UCSD-AML1 (cell line): ENCODE results near the gene CLIP2.
A peak's percentile ranks its signal among the peaks of the same experiment; 100 is the strongest.
"Not testable (repeated sequence)": the region's sequence is repeated elsewhere in the genome, so short reads cannot be mapped to it uniquely, and the experiment has no call there.

ENCODE experiments used
- DNase-seq: peaks from one replicate; lab custom pipeline; 2025; ENCODE audit not compliant: unreplicated experiment; lab: John Stamatoyannopoulos, UW

Gene CLIP2

DNA sequence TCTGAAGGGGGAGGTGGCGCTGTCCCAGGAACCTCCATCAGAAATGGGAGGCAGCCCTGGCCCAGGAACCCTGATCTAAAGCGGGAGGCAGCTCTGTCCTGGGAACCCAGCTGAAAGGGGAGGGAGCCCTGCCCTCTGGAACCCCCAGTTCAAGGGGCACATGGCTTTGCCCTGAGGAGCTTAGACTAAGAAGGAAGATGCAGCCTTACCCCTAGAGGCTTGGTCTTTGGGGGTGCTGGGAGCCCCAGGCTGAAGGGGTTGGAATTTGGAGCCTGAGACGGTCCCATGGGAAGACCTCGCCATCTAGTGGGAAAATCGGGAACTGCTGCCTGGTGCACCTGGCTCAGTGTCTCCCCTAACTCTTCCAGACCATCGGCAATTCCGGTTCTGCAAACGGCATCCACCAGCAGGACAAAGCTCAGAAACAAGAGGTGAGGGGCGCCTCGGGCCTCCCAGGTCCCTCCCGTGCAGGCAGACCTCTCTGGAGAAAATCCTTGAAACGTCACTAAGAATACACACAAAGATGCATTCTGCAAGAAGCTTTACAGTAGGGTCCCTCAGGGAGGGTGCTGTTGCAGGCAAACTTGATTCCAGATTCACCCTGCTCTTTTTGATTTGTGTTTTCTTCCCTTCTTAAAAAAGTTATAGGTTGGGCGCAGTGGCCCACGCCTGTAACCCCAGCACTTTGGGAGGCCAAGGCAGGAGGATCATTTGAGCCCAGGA, 112.1 kb downstream of the CLIP2 start:
- peak; percentile 33 for DNase-seq

DNA sequence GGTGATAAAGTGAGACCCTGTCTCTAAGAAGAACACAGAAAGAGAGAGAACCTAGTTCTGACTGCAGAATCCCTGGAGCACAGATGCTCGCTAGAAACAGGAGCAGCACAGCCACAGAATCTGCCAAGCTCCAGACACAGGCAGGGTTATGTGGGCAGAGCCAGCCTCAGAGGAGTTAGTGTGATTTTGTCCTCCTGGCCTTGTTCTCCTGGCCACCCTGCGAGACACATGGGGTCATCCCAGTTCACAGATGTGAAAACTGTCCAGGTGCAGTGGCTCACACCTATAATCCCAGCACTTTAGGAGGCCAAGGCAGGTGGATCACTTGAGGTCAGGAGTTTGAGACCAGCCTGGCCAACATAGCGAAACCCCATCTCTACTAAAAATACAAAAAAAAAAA, 113.5 kb downstream of the CLIP2 start:
- DNase-seq = not testable (repeated sequence)

DNA sequence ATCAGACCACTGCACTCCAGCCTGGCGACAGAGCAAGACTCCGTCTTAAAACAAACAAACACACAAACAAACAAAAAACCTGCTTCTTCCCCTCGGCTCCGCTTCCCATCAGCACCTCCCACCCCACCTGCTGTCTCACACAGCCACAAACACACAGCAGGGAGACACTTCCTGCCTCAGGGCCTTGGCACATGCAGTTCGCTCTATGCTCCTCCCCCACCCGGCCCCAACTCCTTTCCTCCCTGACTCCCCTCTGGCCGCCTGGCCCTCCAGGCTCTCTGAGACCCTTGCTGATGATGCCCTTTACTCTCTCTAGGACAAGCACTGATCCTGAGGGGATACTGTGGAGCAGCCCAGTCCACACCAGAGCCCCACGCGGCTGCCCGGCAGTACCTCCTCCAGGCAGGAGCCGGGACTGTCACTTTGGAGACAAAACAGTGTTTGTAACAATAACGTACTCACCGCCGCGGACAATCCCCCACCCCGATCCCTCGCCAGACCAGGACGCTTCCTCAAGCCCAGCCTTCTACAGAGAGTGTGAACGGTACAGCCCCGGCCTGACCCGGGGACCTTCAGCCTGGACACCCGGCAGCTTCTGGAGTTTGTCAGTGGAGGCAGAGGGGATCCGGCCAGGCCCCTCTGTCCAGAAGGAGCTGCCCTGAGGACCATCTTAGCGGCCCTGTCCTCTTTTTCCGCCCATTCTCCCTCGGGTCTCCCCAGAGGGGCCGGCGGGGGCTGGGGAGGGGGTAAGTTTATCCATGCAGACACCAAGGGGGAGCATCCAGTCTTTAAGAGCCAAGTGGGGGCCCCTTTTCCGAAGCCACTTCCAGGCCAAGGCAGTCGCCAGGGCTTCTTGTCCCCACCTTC, 114.5 kb downstream of the CLIP2 start:
- no peak for DNase-seq

DNA sequence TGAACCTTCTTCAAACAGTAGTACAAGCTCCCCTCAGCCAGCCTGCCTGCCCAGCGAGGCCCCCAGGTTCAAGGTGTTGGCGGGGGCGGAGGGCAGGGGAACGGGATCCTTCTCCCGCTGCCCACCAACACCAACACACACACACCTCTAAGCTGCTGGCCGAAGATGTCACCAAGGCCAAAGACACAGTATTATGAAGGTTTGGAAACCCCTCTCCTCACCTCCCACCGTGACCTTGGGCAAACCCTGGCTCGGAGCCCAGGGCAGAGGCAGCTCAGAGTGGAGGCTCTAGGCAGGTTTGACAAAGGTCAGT, 115.1 kb downstream of the CLIP2 start:
- no peak for DNase-seq

DNA sequence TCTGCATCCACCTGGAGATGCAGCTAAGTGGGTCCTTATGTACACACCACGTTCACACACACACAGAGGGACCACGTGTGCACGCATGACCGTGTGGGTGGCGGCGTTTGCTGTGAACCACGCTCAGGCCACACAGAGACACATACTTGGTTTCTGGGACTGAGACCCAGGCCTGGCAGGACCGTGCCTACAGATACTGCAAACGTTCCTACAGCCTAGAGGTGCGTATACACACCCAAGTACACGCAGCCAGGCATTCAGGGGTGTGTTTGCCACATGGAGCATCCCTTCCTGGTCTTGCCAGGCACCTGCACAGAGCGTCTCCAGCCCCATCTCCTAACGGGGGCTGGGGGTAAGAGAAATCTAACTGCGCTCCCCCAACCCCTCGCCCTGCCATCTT, 115.5 kb downstream of the CLIP2 start:
- DNase-seq = no peak

DNA sequence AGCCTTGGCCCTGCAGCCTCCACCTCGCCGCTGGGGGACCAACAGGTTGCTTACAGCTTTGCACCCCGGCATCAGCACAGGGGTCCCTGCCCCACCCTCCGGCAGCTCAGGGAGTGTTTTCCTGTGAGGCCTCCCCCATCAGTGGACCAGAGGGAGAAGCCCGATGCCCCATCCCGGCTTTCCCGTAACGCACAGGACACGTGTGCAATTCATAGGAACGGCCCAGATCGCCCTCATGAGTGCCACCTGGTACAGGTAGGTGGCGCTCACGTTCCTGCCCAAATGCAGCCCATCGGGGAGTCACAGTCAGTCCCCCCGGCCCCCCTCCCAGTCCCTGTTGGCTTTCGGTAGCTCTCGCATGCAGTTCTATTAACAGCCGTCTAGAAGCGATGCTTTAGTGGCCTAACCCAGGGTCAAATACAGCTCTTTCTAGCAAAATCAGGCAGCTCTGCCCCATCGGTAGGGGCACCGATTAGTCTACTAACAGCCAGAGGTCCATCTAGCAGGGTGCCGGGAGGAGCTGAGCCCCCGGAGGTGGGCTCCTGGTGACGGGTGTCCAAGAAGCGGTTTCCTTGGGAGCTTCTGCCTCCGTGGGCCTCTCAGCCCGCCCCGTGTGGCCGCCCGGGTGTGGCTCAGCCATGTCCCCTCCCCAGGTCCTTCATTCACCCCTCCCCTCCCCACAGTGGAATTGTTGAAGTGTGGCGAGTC, 116.1 kb downstream of the CLIP2 start:
- no peak for DNase-seq

DNA sequence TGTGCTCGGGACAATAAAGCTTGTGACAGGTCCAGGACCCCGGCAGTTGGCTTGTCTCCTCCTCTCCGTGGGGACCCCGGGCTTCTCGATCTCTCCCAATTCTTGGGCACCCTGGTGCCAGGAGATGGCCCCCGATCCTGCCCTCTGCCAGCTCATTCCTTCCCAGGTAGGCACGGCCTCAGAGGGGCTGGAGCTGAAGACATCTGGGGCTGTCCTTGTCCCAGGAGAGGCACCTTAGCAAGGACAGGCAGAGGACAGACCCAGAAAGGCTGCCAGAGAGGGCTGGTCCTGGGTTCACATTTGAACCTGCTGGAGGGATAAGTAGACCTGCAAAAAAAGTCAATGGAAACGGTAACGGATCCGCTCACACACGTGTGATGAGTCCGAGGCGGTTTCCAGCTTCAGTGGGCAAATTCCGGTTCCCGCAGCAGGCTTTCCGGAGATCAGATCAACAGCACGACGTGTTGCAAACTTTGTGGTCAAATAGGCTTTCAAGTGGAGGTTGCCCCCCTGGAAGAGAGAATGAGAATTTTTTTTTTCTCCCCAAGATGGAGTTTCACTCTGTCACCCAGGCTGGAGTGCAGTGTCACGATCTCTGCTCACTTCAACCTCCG, 116.8 kb downstream of the CLIP2 start:
- no peak for DNase-seq

DNA sequence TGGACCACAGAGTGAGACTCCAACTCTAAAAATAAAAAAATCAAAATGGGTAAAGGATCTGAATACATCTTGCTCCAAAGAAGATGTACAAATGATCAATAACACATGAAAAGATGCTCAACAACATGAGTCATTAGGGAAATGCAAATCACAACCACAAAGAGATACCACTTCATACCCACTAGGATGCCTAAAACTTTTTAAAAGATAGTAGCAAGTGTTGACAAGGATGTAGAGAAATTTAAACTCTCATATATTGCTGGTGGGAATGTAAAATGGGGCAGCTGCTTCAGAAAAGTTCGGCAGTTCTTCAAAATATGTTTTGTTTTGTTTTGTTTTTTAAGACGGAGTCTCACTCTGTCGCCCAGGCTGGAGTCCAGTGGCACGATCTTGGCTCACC, 118.8 kb downstream of the CLIP2 start:
- DNase-seq = no peak

DNA sequence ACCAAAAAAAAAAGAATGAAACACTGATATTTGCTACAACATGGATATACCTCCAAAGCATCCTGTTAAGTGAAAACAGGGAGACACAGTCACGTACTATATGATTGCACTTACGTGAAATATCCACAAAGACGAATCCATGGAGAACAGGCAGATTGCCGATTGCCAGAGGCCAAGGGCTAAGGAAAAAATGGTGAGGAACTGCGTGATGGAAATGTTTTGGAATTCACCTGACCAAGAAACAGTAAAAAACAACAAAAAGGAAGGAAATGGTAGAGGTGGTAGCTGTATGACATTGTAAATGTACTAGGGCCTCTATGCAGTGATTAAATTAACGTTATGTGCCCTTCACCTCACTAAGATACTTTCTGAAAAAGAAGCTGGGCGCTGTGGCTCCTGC, 120.4 kb downstream of the CLIP2 start:
- no peak for DNase-seq

DNA sequence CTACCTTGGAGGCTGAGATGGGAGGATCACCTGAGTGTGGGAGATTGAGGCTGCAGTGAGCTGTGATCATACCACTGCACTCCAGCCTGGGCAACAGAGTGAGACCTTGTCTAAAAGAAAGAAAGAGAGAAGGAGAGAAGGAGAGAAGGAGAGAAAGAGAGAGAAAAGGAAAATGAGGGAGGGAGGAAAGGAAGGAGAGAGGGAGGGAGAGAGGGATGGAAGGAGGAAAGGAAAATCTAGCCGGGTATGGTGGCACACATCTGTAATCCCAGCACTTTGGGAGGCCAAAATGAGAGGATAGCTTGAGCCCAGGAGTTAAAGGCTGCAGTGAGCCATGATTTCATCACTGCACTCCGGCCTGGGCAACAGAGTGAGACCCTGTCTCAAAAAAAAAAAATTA, 121.6 kb downstream of the CLIP2 start:
- no peak for DNase-seq

DNA sequence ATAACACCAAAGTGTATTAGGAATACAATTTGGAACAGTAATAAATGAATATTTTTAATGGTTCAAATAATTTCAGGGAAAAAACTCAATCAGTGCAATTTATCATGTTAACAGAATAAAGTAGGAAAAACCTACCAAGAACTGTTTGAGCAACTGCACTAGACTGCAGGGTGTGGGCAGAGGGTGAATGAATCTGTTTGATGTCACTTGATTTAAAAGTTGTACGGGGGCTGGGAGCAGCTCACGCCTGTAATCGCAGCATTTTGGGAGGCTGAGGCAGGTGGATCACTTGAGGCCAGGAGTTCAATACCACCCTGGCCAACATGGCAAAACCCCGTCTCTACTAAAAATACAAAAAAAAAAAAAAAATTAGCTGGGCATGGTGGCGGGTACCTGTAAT, 122.4 kb downstream of the CLIP2 start:
- DNase-seq = not testable (repeated sequence)

DNA sequence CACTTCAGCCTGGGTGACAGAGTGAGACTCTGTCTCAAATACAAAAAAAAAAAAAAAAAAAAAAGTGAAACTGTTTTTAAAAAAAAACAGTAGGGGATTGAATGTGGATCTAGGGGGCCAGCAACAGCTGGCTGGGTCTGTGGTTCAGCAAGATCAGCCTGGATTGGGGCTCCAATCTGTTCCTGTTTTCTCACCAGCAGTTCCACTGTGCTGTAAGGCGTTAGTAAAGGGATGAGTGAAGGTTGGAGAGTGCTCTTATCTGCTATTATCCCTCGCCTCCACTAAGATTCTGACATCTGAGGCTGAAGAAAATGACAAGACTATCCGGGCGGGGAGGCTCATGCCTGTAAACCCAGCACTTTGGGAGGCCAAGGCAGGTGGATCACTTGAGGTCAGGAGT, 122.8 kb downstream of the CLIP2 start:
- DNase-seq = no peak

DNA sequence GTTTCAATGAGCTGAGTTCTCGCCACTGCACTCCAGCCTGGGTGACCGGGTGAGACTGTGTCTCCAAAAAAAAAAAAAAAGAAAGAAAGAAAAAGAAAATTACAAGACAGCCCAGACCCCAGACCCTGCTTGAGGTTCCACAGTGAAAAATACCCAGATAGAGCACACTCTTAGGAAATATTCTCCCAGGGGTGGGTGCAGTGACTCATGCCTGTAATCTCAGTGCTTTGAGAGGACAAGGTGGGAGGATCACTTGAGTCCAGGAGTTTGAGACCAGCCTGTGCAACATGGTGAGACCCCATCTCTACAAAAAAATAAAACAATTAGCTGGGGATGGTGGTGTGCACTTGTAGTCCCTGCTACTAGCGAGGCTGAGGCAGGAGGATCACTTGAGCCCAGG, 123.4 kb downstream of the CLIP2 start:
- DNase-seq = no peak

DNA sequence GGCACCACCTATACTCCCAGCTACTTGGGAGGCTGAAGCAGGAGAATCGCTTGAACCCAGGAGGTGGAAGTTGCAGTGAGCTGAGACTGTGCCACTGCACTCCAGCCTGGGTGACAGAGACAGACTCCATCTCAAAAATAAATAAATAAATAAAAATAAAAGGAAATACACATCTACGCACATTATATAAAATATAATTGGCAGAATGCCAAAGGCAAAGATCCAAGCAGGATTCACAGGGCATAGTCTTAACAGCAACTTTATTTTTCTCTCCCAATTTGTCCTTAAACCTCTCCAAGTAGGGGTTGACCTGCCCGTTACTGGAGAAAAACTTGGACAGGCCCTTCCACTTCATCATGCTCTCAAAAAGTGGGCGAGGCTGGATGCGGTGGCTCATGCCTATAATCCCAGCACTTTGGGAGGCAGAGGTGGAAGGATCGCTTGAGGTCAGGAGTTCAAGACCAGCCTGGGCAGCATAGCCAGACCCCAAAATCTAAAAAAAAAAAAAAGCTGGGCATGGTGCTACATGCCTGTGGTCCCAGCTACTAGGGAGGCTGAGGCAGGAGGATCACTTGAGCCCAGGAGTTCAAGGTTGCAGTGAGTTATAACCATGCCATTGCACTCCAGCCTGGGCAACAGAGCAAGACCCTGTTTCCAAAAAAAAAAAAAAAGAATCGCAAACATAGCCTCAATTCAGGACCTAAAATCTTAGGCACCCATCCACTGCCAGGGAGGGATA, 125.6 kb downstream of the CLIP2 start:
- DNase-seq = not testable (repeated sequence)

DNA sequence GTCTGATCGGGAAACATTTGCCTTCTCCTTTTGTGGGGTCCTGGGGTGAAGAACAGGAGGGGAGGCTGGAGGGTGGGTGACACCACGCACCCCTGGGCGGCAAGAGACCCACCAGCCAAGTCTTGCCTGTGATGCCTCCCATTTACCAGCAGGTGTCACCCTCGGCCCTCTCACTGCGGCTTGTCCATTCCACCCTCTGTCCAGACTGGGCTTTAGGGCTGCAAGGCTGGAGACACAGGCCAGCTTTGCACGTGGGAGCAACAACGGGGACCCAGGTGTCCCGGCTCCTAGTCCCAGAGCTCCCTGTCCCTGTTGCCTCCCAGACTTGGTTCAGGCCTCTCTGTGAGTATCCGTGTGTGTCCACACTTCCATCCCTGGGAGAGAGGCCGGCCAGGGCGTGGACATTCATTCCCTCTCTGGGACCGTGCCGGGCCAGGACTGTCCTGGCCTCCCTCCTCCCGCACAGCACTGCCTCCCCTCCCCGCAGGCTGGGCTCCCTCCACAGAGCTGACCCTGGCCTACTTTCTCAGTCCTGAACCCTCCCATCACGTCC, 128.3 kb downstream of the CLIP2 start:
- DNase-seq = peak; percentile 24

DNA sequence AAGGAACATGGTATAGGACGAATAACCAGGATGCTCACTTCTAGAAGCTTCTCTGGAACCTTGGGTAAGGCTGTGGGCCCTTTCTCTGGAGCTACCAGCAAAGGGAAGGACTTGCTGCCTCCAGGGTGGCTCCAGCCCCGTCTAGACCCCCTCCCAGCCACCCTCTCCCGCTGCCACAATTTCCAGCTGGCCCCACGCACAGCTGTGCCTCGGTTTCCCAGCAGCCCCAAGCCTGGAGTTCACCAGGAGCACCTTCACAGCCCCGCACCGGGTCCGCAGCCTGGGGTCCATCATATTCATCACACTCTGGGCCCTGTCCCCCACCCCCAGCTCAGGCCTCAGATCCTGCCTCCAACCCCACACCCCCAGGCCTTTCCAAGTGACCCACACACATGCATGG, 128.9 kb downstream of the CLIP2 start:
- no peak for DNase-seq

DNA sequence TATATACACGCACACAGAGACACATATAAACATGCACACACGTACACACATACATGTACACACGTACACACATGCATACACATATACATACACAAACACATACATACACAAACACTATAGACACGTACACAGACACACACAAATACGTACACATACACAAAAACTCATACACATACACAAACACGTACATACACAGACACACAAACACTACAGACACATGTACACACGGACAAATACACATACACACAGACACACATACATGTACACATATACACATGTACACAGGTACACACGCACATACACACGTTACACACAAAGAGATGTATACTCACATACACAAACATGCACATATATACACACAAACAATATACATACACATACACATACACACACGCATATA, 129.3 kb downstream of the CLIP2 start:
- DNase-seq = no peak

DNA sequence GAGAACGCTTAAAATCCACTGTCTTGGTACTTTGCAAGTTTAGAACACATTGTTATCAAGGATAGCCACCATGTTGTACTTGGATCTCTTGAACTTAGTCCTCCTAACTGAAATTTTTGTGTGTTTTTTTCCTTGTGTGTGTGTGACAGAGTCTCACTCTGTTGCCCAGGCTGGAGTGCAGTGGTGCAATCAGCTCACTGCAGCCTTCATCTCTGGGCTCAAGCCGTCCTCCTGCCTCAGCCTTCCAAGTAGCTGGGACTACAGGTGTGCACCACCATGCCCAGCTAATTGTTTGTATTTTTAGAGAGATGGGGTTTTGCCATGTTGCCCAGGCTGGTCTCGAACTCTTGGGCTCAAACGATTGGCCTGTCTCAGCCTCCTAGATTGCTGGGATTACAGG, 130.0 kb downstream of the CLIP2 start:
- not testable (repeated sequence) for DNase-seq

DNA sequence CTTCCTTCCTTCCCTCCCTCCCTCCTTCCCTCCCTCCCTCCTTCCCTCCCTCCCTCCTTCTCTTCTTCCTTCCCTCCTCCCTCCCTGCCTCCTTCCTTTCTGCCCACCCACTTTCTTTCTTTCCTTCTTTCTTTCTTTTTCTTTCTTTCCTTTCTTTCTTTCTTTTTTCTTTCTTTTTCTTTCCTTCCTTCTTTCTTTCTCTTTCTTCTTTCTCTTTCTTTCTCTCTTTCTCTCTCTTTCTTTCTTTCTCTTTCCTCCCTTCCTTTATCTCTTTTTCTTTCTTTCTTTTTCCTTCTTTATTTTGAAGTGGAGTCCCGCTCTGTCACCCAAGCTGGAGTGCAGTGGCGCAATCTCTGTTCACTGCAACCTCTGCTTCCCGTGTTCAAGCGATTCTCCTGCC, 130.8 kb downstream of the CLIP2 start:
- no peak for DNase-seq

DNA sequence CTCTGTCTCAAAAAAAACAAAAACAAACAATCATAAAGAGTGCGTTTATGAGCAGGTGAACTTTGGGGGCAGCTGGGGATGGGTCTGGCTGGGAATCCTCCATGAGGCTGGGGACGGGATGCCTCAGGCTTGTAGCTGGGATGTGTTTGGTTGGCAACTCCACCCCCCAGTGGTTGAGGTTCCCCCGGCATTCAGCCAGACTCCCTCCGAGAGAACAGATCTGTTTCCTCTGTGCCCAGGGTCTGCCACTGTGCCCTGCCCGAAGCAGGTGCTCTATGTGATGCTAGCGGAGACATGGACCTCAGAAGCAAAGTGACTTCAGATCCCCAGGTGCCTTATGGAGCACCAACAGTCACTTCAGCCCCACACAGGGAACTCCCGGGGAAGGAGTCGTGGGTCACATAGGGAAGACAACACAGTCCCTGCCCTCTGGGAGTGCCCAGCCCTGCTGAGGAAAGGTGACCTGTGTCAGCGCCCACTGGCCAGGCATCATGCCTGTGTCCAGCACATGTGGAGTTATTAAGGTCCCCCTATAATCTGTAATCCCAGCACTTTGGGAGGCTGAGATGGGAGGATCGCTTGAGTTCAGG, 135.2 kb downstream of the CLIP2 start:
- DNase-seq = no peak
